HG03066 (cell line): Measurements from ENCODE around the gene RNF213.

Source experiments
- ATAC-seq: cut with Tn5 transposase; IDR thresholded peaks from one replicate; pipeline ENCODE4 v1.9.1; 2021; ENCODE audit warnings: low read depth; ENCODE audit not compliant: unreplicated experiment

RNF213 gene

GRCh38 chr17:80443498-80443897 lies 182.8 kb downstream of the RNF213 start:
- ATAC-seq: no peak

DNA sequence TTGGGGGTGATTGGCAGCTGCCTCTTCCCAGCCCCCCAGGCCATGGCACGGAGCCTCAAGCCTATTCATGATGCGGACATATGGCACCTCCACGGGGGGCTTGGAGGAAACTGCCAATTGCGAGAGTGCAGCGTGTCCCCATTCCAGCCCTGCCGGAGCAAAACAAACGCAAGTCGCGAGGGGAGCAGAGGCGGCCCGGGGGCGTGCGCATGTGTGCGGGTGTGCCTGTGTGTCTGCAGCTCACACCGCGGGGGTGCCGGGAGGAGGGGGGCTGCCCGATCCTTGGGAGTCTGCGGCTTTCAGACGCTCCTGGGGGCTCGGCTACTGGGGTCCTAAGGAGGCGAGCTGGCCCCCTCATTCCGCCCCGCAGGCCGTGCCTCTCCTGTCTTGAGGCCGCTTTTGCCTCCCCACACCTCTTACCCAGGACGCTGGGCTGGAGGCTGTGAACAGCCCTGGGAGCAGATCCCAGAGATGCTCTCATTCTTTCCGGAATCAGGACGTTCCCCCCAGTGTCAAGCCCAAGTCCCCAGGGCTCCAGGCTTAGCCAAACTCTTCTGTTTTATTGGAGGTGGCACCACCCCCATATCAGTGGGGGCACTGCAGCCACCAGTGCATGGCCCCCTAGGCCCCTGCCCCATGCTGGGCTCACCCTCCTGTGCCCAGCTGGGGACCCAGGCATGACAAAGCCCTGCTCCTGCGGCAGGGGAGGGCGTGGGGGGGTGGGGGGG lies 183.4 kb downstream of the RNF213 start:
- no peak for ATAC-seq

GRCh38 chr17:80444644-80444979 lies 184.0 kb downstream of the RNF213 start:
- ATAC-seq: no peak

- no peak for ATAC-seq
These were observed 184.5 kb downstream of the RNF213 start for GRCh38 chr17:80445007-80445725.

DNA sequence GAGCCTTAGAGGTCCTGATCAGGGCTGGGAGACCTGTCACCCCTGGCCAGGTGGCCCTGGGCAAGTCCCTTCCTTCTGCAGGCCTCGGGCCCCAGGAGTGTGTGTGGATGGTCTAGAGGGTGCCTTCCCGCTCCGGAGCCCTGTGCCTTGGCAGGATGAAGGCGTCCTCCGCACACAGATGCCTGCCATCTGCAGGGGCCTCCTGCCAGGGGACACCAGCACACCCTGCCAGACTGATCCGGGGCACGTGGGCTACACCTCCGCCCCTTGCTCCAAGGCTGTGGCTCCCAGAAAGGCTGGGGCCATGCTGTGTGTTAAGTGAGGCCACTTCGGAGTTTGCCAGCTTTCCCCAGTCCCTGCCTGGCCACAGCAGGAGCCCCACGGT lies 185.1 kb downstream of the RNF213 start:
- no peak for ATAC-seq

DNA sequence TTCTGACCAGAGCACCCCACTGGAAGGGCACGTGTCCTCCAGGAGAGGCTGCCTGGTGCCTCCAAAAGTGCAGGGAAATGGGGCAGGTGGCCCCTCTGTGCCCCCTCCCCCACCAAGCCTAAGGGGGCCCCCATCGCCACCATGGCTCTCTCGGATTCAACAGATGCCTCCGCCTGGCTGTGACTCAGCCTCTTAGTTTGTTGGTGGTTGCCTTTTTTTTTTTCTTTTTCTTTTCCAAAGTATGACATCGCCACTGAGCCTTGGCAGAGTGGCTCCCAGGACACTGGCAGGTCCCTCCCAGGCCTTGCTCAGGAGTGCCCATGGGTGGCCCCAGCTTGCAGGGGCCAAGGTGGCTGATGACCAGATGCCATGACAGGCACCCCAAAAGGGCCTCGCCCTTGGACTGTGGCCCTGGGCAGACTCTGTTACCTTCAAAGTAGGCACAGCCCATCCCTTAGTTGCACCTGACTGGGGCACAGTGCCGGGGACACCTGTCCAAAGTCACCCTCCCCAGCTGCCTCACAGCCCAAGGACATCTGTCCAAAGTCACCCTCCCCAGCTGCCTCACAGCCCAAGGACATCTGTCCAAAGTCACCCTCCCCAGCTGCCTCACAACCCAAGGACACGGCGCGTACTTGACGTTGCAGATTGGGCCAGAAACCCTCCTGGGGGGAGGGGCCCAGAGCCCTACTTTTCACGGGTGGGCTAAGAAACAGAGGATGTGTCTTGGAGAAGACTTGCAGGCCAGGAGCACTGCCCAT lies 186.2 kb downstream of the RNF213 start:
- ATAC-seq: no peak

- ATAC-seq: no peak
These were observed 187.1 kb downstream of the RNF213 start for GRCh38 chr17:80447790-80448189.
